RPMI8226 (cell line): ENCODE results near the gene ACBD6.
A peak's percentile ranks its signal among the peaks of the same experiment; 100 is the strongest.
"Not testable (repeated sequence)": the region's sequence is repeated elsewhere in the genome, so short reads cannot be mapped to it uniquely, and the experiment has no call there.

ENCODE experiments used
- DNase-seq: peaks from one replicate; pipeline ENCODE4 v3.0.0-alpha.2; 2015

ACBD6 gene

GRCh38 chr1:180488661-180489060 lies 13.7 kb downstream of the ACBD6 start:
- DNase-seq, result no peak

- DNase-seq, result no peak
Observed at GRCh38 chr1:180486092-180486491, 16.3 kb downstream of the ACBD6 start.

- DNase-seq, result no peak
Observed at GRCh38 chr1:180484490-180484889, 17.9 kb downstream of the ACBD6 start.

GRCh38 chr1:180482425-180483275 lies 19.7 kb downstream of the ACBD6 start:
- DNase-seq, result peak; percentile 72

- DNase-seq, result no peak
Observed at GRCh38 chr1:180470031-180470430, 32.3 kb downstream of the ACBD6 start.

- DNase-seq, result no peak
Observed at GRCh38 chr1:180468311-180468710, 34.1 kb downstream of the ACBD6 start.

- DNase-seq, result no peak
Observed at GRCh38 chr1:180462102-180462501, 40.3 kb downstream of the ACBD6 start.

GRCh38 chr1:180461682-180462081 lies 40.7 kb downstream of the ACBD6 start:
- not testable (repeated sequence) for DNase-seq

- DNase-seq, result no peak
Observed at GRCh38 chr1:180458807-180459206, 43.6 kb downstream of the ACBD6 start.

- DNase-seq, result no peak
Observed at GRCh38 chr1:180456191-180456590, 46.2 kb downstream of the ACBD6 start.

- no peak for DNase-seq
Observed at GRCh38 chr1:180451504-180451903, 50.9 kb downstream of the ACBD6 start.

GRCh38 chr1:180444522-180444921 lies 57.9 kb downstream of the ACBD6 start:
- no peak for DNase-seq

- no peak for DNase-seq
Observed at GRCh38 chr1:180440335-180440734, 62.0 kb downstream of the ACBD6 start.

- DNase-seq, result no peak
Observed at GRCh38 chr1:180435566-180435965, 66.8 kb downstream of the ACBD6 start.

GRCh38 chr1:180433873-180434272 lies 68.5 kb downstream of the ACBD6 start:
- no peak for DNase-seq

- DNase-seq, result no peak
Observed at GRCh38 chr1:180431683-180432082, 70.7 kb downstream of the ACBD6 start.

GRCh38 chr1:180428782-180429695 lies 73.3 kb downstream of the ACBD6 start:
- DNase-seq, result no peak

GRCh38 chr1:180425952-180426351 lies 76.4 kb downstream of the ACBD6 start:
- DNase-seq, result no peak

GRCh38 chr1:180424848-180425457 lies 77.4 kb downstream of the ACBD6 start:
- no peak for DNase-seq

GRCh38 chr1:180421614-180422013 lies 80.8 kb downstream of the ACBD6 start:
- no peak for DNase-seq

GRCh38 chr1:180421145-180421544 lies 81.2 kb downstream of the ACBD6 start:
- not testable (repeated sequence) for DNase-seq

GRCh38 chr1:180415985-180416633 lies 86.3 kb downstream of the ACBD6 start:
- peak; percentile 44 for DNase-seq
